Natural killer cell (primary cell): ENCODE results near the gene CRIP1. TPM values are rescaled to one million over a fixed set of nuclear protein-coding genes. Genes with fewer than 3 reads are reported as not detected.

ENCODE experiments used
- ATAC-seq, 3 donors: fragments of 150-1000 bp in 2 of 3; fragments of 200-7000 bp in 1 of 3; cut with Tn5 transposase; 1 replicate in 1 of 3; 2 replicates in 2 of 3; pipeline ENCODE4 v1.10.0; 2021; ENCODE audit warnings: mild to moderate bottlenecking in 2 of 3, moderate library complexity in 2 of 3
- DNase-seq, 2 donors: peaks; one replicate each; pipeline versions ENCODE4 v3.0.0 to v3.0.0-alpha.2; 2013 to 2021; ENCODE audit warnings: mixed read lengths in 1 of 2
- H3K27ac ChIP-seq: one replicate; pipeline ENCODE4 v1.5.1; 2013; ENCODE audit warnings: mild to moderate bottlenecking, low read length
- H3K27me3 ChIP-seq: one replicate; pipeline ENCODE4 v1.6.1; 2013; ENCODE audit warnings: low read length; ENCODE audit not compliant: control insufficient read depth, insufficient read depth
- H3K36me3 ChIP-seq: one replicate; pipeline ENCODE4 v1.6.1; 2013; ENCODE audit warnings: low read length; ENCODE audit not compliant: control insufficient read depth, insufficient read depth
- H3K4me1 ChIP-seq: one replicate; pipeline ENCODE4 v1.6.1; 2013; ENCODE audit warnings: low read length; ENCODE audit not compliant: control insufficient read depth, insufficient read depth
- H3K4me3 ChIP-seq: one replicate; pipeline ENCODE4 v1.5.1; 2013; ENCODE audit warnings: low read length
- H3K9me3 ChIP-seq: one replicate; pipeline ENCODE4 v1.6.1; 2013; ENCODE audit warnings: low read length; ENCODE audit not compliant: control insufficient read depth, insufficient read depth
- H3K27ac Mint-ChIP-seq, 2 donors: one replicate each; pipeline ENCODE4 v1.8.0; 2022; ENCODE audit warnings: mild to moderate bottlenecking in 2 of 2, mixed read lengths in 2 of 2, moderate library complexity in 1 of 2
- H3K27me3 Mint-ChIP-seq, 2 donors: one replicate each; pipeline ENCODE4 v1.8.0; 2022; ENCODE audit warnings: low read depth in 2 of 2, mixed read lengths in 2 of 2
- H3K36me3 Mint-ChIP-seq: one replicate; pipeline ENCODE4 v1.8.0; 2022; ENCODE audit warnings: mixed read lengths
- H3K4me1 Mint-ChIP-seq, 2 donors: one replicate each; pipeline ENCODE4 v1.8.0; 2022; ENCODE audit warnings: mixed read lengths in 2 of 2
- H3K4me3 Mint-ChIP-seq: one replicate; pipeline ENCODE4 v1.8.0; 2022; ENCODE audit warnings: mild to moderate bottlenecking, moderate library complexity, mixed read lengths
- H3K9me3 Mint-ChIP-seq, 2 donors: one replicate each; pipeline ENCODE4 v1.8.0; 2022; ENCODE audit warnings: mixed read lengths in 2 of 2
- WGBS: methylation state at CpG from one replicate; pipeline ENCODE4 v1.1.7; 2013; ENCODE audit warnings: missing lambda C conversion rate; ENCODE audit not compliant: insufficient coverage; 5-methylcytosine and 5-hydroxymethylcytosine counted together
- intact Hi-C: fragments of 100-400 bp; cut with micrococcal nuclease; formaldehyde crosslinking; loops from one replicate; pipeline ENCODE4 v1.14.2; 2022
- total RNA-seq, 4 donors: library from RNA; stranded (reverse); fragments of 120-200 nt in 1 of 4; gene quantifications; one replicate each; pipeline versions ENCODE4 v1.2.3 to v1.2.4, GENCODE V29; 2013 to 2022
- TF ChIP-seq, protein P1 (sequence below): fragments of 200-600 bp; IDR thresholded peaks from one replicate; pipeline ENCODE4 v1.8.0; 2022; ENCODE audit warnings: antibody characterized with exemption

Gene CRIP1
- total RNA-seq, 3 donors from 2014 or later (not counting 1 experiment from before 2014, with no cell fraction given) = 276 to 334 (median 290) TPM

- H3K9me3 Mint-ChIP-seq = no peaks in the 10 kb centered on the region
- TF ChIP-seq, protein P1, sequence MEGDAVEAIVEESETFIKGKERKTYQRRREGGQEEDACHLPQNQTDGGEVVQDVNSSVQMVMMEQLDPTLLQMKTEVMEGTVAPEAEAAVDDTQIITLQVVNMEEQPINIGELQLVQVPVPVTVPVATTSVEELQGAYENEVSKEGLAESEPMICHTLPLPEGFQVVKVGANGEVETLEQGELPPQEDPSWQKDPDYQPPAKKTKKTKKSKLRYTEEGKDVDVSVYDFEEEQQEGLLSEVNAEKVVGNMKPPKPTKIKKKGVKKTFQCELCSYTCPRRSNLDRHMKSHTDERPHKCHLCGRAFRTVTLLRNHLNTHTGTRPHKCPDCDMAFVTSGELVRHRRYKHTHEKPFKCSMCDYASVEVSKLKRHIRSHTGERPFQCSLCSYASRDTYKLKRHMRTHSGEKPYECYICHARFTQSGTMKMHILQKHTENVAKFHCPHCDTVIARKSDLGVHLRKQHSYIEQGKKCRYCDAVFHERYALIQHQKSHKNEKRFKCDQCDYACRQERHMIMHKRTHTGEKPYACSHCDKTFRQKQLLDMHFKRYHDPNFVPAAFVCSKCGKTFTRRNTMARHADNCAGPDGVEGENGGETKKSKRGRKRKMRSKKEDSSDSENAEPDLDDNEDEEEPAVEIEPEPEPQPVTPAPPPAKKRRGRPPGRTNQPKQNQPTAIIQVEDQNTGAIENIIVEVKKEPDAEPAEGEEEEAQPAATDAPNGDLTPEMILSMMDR = no peak
- Histone ChIP-seq H3K27me3 (no peaks in the 10 kb centered on the region), H3K27ac (peak overlapping the region; percentile 98), H3K4me3 (peak overlapping the region; percentile 72), H3K4me1 (peaks cover 60% of the 10 kb centered on the region), H3K9me3 (no peaks in the 10 kb centered on the region), H3K36me3 (peaks cover 9% of the 10 kb centered on the region)
- ATAC-seq (peak in 2 of 3 donors; percentile 3 to 5), DNase-seq (peak; percentile 78 to 96)
- 1% methylated on average over 44 of the region's 44 CpGs for WGBS
- peak overlapping the region; percentile 91 for H3K4me3 Mint-ChIP-seq
- peak overlapping the region; percentile 94 to 100 for H3K27ac Mint-ChIP-seq
- intact Hi-C loops = loop anchor here (1.0 to 5.0 kb wide), 5 partner anchors 7 to 118 kb away; partner anchors contain the start of genes TEX22 and TMEM121
- H3K27me3 Mint-ChIP-seq = no peaks in the 10 kb centered on the region
- H3K4me1 Mint-ChIP-seq = peaks cover 25 to 59% of the 10 kb centered on the region in 2 donors
- H3K36me3 Mint-ChIP-seq = no peaks in the 10 kb centered on the region
Measured at GRCh38 chr14:105489542-105490266, 3.0 kb downstream of the CRIP1 start.

- intact Hi-C loops = loop anchor here (1.0 to 5.0 kb wide), 4 partner anchors 8 to 93 kb away; partner anchors contain the start of genes TEX22 and TMEM121
- peaks cover 9% of the 10 kb centered on the region for H3K36me3 ChIP-seq
- TF ChIP-seq, protein P1 = no peak
- Mint-ChIP-seq H3K27ac (peak overlapping the region; percentile 94 to 100), H3K36me3 (no peaks in the 10 kb centered on the region), H3K4me1 (peaks cover 25 to 54% of the 10 kb centered on the region in 2 donors), H3K4me3 (peak overlapping the region; percentile 91), H3K9me3 (no peaks in the 10 kb centered on the region), H3K27me3 (no peaks in the 10 kb centered on the region)
- H3K27me3 ChIP-seq = no peaks in the 10 kb centered on the region
- H3K4me1 ChIP-seq = peaks cover 55% of the 10 kb centered on the region
- WGBS = under 1% methylated on average over 33 of the region's 33 CpGs
- no peak for DNase-seq
- H3K27ac ChIP-seq = peak overlapping the region; percentile 98
- no peak for ATAC-seq
- no peaks in the 10 kb centered on the region for H3K9me3 ChIP-seq
- peak overlapping the region; percentile 72 for H3K4me3 ChIP-seq
Measured at GRCh38 chr14:105490267-105490571, 3.5 kb downstream of the CRIP1 start.

GRCh38 chr14:105490572-105491365, 4.1 kb downstream of the CRIP1 start, which contains the start of gene TEDC1:
TEDC1 (plus strand) TSS chr14:105491246; CDS start chr14:105491376, 130 bp downstream.
- intact Hi-C loops = loop anchor here (1.0 to 5.0 kb wide), 6 partner anchors 8 to 469 kb away; partner anchors contain the start of genes BRF1, CDCA4, TEX22 and TMEM121
- Mint-ChIP-seq H3K27me3 (no peaks in the 10 kb centered on the region), H3K4me3 (peak within 1 kb of the TSS; percentile 91), H3K4me1 (peaks cover 21 to 48% of the 10 kb centered on the region in 2 donors), H3K9me3 (no peaks in the 10 kb centered on the region), H3K36me3 (no peaks in the 10 kb centered on the region), H3K27ac (peak within 1 kb of the TSS; percentile 94 to 100)
- peak within 1 kb of the TSS; percentile 72 for H3K4me3 ChIP-seq
- H3K4me1 ChIP-seq = peaks cover 49% of the 10 kb centered on the region
- no peaks in the 10 kb centered on the region for H3K27me3 ChIP-seq
- peak within 1 kb of the TSS; percentile 98 for H3K27ac ChIP-seq
- TF ChIP-seq, protein P1 = peak; percentile 74
- H3K36me3 ChIP-seq = peaks cover 9% of the 10 kb centered on the region
- ATAC-seq (peak; percentile 65 to 85 (median 70)), DNase-seq (peak; percentile 98 to 100)
- under 1% methylated on average over 94 of the region's 94 CpGs for WGBS
- H3K9me3 ChIP-seq = no peaks in the 10 kb centered on the region
